Globus pallidus (tissue), 1 donor: ENCODE measurements around the gene PRB4.
"Not testable (repeated sequence)": the region's sequence is repeated elsewhere in the genome, so short reads cannot be mapped to it uniquely, and the experiment has no call there.

Experiments used
- DNase-seq: peaks from one replicate; pipeline ENCODE4 v3.0.0-alpha.2; 2015; ENCODE audit warnings: low spot score

Gene PRB4

DNA sequence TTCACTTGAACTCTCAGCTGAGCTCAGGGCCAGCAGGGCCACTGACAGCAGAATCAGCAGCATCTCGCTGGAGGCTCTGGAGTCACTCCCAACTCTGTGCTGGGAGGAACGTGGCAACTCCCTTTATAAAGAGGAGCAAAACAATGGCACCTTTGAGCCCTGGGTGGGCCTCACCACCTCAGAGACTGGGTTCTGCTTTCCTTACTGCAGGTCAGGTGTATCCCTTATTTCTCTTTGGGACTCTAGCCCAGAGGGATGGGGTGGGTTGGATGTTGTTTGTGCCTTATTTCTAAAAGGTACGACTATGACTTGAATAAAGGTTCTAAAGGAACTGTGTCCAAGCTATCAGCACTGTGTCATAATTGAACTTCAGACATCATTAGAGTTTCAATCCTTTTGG, at the start of gene PRB4:
Gene PRB4, minus strand, starts transcription at position 101 of the 400 bp plus-strand sequence. Its CDS starts 38 bp downstream, at position 63.
- no peak for DNase-seq

DNA sequence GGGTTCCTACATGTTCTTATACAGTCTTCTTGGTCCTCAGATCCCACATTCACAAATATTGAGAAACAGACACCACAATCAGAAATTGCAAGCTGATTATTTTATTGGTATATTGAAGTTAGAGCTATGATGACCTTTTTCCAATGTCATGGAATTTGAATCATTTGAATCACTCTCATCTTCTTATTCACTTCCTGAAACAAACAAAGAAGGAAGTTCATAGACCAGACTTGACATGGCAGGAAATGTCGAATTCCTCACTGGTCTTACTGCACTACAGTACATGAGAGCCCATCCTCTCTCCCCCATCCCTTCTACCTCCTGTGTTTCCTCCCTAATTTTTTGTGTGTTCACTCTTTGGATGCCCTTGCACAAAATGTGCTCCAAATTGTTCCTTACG, 41.5 kb upstream of the PRB4 start:
- DNase-seq: not testable (repeated sequence)

DNA sequence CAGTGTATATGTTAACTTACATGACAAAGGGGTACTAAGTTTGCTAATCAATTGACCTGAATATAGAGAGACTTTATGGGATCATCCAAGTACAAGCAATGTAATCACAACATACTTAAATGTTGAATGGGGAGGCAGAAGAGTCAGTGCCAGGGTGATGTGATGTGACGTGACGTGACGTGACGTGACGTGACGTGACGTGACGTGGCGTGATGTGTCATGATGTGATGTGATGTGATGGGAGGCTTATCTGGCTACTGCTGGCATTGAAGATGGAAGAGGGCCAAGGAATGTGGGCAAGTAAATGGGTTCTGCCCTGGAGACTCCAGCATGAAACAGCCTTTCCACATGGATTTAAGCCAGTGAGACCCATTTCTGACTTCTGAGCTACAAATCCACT, 38.2 kb upstream of the PRB4 start:
- DNase-seq: no peak

DNA sequence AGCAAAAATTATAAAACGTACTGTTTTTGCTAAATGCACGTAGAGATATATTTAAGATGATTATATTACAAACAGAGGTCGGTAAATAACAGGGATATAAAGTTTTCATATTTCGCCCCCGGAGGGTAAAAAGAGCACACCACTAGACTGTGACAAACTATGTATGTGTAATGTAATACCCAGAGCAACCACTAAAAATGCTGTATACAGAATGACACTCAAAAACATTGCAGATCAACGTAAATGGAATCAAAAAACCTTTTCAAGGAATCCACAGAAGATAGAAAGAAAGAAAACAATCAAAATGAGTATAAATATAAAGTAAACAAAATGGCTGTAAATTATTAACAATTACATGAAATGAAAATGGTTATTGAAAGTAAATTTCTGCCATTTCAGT, 37.6 kb upstream of the PRB4 start:
- no peak for DNase-seq

DNA sequence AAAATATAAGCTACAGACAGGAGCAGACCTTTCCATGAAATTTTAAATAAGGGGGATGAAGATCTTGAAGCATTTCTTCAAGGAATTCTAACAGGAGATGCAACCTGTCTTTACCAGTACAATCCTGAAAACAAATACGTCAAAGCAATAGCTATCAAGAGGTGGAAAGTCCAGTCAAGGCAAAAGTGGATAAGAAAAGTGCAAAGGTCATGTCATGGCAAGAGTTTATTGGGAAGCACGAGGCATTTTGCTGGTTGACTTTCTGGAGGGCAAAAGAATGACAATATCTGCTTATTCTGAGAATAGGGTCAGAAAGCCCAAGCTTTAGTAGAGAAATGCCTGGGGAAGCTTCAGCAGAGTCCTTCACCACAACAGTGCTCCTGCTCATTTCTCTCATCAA, 34.3 kb upstream of the PRB4 start:
- no peak for DNase-seq

DNA sequence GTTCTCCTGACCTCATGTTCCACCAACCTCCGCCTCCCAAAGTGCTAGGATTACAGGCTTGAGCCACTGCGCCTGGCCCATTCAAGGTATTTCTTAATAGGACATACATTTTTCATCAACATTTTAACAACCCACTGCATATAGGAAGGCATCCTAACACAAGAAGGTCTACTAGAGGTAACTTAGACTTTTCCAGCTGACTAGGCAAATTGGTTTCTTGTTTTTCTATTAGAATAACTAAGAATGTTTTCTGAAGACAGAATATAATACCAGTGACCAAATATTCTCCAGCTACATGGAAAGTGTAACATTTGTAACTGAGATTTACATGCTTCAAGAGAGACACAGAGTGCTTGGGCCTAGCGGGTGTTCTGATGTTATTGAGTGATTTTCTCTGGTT, 14.2 kb upstream of the PRB4 start:
- DNase-seq: no peak

DNA sequence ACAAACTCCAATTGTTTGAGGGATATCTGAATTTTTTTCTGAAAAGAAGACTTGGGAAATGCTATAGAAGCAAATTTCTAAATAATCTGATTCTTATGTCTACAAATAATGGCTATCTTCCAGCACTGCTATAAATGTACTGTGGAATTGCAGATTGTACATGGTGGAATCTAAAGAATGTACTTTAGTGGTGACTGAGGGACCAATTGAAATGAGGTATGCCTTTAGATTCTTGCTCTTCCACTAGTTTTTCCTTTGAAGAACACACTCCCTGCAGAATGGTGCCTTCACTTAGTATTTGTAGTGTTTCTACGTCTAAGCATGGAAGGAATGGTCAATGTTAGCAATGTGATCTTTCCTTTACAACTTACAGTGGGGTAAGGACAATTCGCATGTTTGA, 11.7 kb upstream of the PRB4 start:
- no peak for DNase-seq

DNA sequence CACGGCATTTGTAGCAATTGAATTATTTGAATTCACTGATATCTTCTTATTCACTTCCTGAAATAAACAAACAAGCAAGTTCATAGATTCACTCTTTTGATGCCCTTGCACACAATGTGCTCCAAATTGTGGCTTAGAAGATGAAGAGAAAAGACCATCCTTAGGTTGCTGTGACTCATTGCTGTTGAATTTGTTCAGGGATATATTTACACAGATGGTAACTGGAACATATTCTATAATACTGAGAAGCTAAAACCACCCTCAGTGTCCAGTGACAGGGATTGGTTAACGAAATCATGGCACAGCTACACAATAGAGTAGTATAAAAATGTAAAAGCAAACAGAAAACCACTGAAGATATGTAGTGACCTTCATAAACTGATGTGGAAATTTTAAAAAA, 3.1 kb downstream of the PRB4 start:
- DNase-seq: no peak

DNA sequence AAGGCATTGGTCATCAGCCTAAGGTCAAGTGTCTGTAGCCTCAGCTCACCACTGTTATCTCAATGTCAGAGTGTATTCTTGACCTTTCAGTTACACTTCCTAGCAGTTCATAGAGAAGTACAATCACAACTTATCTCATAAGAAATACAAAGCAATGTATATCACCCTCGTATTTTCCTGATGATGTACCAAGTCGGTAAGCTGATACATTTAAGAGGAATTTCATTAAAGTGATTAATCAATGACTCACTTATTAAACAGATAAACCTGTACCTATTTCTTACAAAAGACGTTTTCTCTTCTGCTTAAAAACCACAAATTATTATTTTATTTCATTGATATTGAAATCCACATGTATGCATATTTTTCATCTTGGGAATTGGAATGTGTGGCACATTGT, 36.8 kb downstream of the PRB4 start:
- no peak for DNase-seq

DNA sequence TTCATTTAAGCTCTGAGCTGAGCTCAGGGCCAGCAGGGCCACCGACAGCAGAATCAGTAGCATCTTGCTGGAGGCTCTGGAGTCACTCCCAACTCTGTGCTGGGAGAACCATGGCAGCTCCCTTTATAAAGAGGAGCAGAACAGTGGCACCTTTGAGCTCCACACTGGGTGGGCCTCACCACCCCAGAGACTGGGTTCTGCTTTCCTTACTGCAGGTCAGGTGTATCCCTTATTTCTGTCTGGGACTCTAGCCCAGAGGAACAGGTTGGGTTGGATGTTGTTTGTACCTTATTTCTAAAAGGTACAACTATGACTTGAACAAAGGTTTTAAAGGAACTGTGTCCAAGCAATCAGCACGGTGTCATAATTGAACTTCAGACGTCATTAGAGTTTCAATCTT, 40.6 kb downstream of the PRB4 start, which contains the start of gene PRB3:
Gene PRB3, minus strand, starts transcription at position 101 of the 400 bp plus-strand sequence. Its CDS starts 38 bp downstream, at position 63.
- DNase-seq: no peak

DNA sequence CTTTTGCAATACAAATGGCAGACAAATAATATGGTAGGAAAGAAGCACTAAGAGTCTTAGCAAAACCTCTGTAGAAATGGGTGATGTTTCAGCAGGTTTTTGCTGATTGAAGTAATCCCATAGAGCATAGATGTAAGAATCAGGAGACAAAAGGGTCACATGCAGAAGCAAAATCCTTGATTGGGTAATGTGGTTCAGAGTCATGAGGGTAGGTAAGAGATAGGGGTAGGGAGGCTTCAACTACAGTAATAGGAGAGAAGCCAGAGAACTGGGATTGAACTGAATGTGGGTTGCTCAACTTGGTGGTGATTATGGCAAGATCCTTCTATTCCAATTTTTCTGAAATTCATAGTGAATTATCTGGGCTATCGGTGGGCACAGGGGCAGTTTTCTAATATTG, 45.7 kb downstream of the PRB4 start:
- no peak for DNase-seq
